HG02943 (cell line): ENCODE results near the gene SMPX.

Experiments used
- ATAC-seq: cut with Tn5 transposase; IDR thresholded peaks from one replicate; pipeline ENCODE4 v1.9.1; 2021; ENCODE audit warnings: mild to moderate bottlenecking, low read depth, moderate library complexity; ENCODE audit not compliant: unreplicated experiment

SMPX gene

GRCh38 chrX:21717802-21718201 is 40.1 kb downstream of the SMPX start:
- ATAC-seq, result no peak

- ATAC-seq, result no peak
Observed at GRCh38 chrX:21715825-21716224, 42.1 kb downstream of the SMPX start.

GRCh38 chrX:21715337-21715736 is 42.6 kb downstream of the SMPX start:
- ATAC-seq, result no peak

- no peak for ATAC-seq
Observed at GRCh38 chrX:21711848-21712197, 46.1 kb downstream of the SMPX start.

GRCh38 chrX:21711129-21711847 is 46.6 kb downstream of the SMPX start:
- no peak for ATAC-seq

GRCh38 chrX:21708116-21708515 is 49.8 kb downstream of the SMPX start:
- no peak for ATAC-seq

GRCh38 chrX:21705225-21705624 is 52.7 kb downstream of the SMPX start:
- ATAC-seq, result no peak

- no peak for ATAC-seq
Observed at GRCh38 chrX:21702725-21703124, 55.2 kb downstream of the SMPX start.

GRCh38 chrX:21700967-21701366 is 56.9 kb downstream of the SMPX start:
- no peak for ATAC-seq

GRCh38 chrX:21700275-21700674 is 57.6 kb downstream of the SMPX start:
- no peak for ATAC-seq

GRCh38 chrX:21699136-21699535 is 58.8 kb downstream of the SMPX start:
- ATAC-seq, result no peak

GRCh38 chrX:21698272-21698671 is 59.6 kb downstream of the SMPX start:
- no peak for ATAC-seq

- no peak for ATAC-seq
Observed at GRCh38 chrX:21691512-21692018, 66.4 kb downstream of the SMPX start.

GRCh38 chrX:21683941-21684340 is 74.0 kb downstream of the SMPX start:
- no peak for ATAC-seq

GRCh38 chrX:21678048-21678612 is 79.8 kb downstream of the SMPX start:
- no peak for ATAC-seq

GRCh38 chrX:21675931-21676330 is 82.0 kb downstream of the SMPX start:
- ATAC-seq, result no peak

GRCh38 chrX:21674430-21675186 is 83.3 kb downstream of the SMPX start:
- no peak for ATAC-seq

- ATAC-seq, result no peak
Observed at GRCh38 chrX:21666679-21667078, 91.2 kb downstream of the SMPX start.

- no peak for ATAC-seq
Observed at GRCh38 chrX:21666252-21666651, 91.7 kb downstream of the SMPX start.

- no peak for ATAC-seq
Observed at GRCh38 chrX:21662761-21663160, 95.2 kb downstream of the SMPX start.

GRCh38 chrX:21661316-21661715 is 96.6 kb downstream of the SMPX start:
- ATAC-seq, result no peak

- ATAC-seq, result no peak
Observed at GRCh38 chrX:21660156-21660555, 97.8 kb downstream of the SMPX start.
